CD4-positive, CD25-positive, alpha-beta regulatory T cell (primary cell): ENCODE measurements around the gene FGF9. TPM values are rescaled to one million over a fixed set of nuclear protein-coding genes. Genes with fewer than 3 reads are reported as not detected.

Source experiments
- ATAC-seq, 2 donors: fragments of 150-1000 bp; cut with Tn5 transposase; one replicate each; pipeline ENCODE4 v1.10.0; 2021; ENCODE audit warnings: low read depth in 2 of 2, moderate number of reproducible peaks in 2 of 2, moderate library complexity in 1 of 2
- DNase-seq, 3 donors: peaks; one replicate each; pipeline versions ENCODE4 v3.0.0 to v3.0.0-alpha.2; 2012 to 2022; ENCODE audit warnings: mixed read lengths in 1 of 3
- H3K27ac ChIP-seq: one replicate; pipeline ENCODE4 v1.7.0; 2013; ENCODE audit warnings: mild to moderate bottlenecking, low read length; ENCODE audit not compliant: insufficient read depth, poor library complexity, severe bottlenecking
- H3K27me3 ChIP-seq: one replicate; pipeline ENCODE4 v1.7.0; 2013; ENCODE audit warnings: low read length; ENCODE audit not compliant: control insufficient read depth, insufficient read depth
- H3K36me3 ChIP-seq: one replicate; pipeline ENCODE4 v1.7.0; 2013; ENCODE audit warnings: mild to moderate bottlenecking, low read length, moderate library complexity; ENCODE audit not compliant: control insufficient read depth, insufficient read depth
- H3K4me1 ChIP-seq: 2 replicates; pipeline ENCODE4 v1.7.0; 2013; ENCODE audit warnings: mild to moderate bottlenecking, low read length; ENCODE audit not compliant: insufficient read depth, control insufficient read depth, poor library complexity, severe bottlenecking
- H3K4me3 ChIP-seq: one replicate; pipeline ENCODE4 v1.7.0; 2013; ENCODE audit warnings: low read depth, mild to moderate bottlenecking, low read length, moderate library complexity
- H3K9me3 ChIP-seq, 2 experiments: 1 replicate in 1 of 2; 2 replicates in 1 of 2; pipeline ENCODE4 v1.7.0; 2013; ENCODE audit warnings: low read length in 2 of 2, mild to moderate bottlenecking in 1 of 2, moderate library complexity in 1 of 2; ENCODE audit not compliant: control insufficient read depth in 2 of 2
- H3K27ac Mint-ChIP-seq, 3 donors: one replicate each; pipeline ENCODE4 v1.8.0; 2020 to 2022; ENCODE audit warnings: mild to moderate bottlenecking in 3 of 3, mixed read lengths in 3 of 3, moderate library complexity in 2 of 3
- H3K27me3 Mint-ChIP-seq: one replicate; pipeline ENCODE4 v1.8.0; 2022; ENCODE audit warnings: mild to moderate bottlenecking, mixed read lengths
- H3K36me3 Mint-ChIP-seq: one replicate; pipeline ENCODE4 v1.8.0; 2020; ENCODE audit warnings: mixed read lengths
- H3K4me1 Mint-ChIP-seq, 4 donors: one replicate each; pipeline ENCODE4 v1.8.0; 2020 to 2022; ENCODE audit warnings: mixed read lengths in 4 of 4, mild to moderate bottlenecking in 1 of 4
- H3K4me3 Mint-ChIP-seq, 4 donors: one replicate each; pipeline ENCODE4 v1.8.0; 2020 to 2022; ENCODE audit warnings: mild to moderate bottlenecking in 4 of 4, mixed read lengths in 4 of 4, moderate library complexity in 3 of 4
- H3K9me3 Mint-ChIP-seq, 7 donors: one replicate each; pipeline ENCODE4 v1.8.0; 2020 to 2022; ENCODE audit warnings: mixed read lengths in 7 of 7, mild to moderate bottlenecking in 3 of 7, moderate library complexity in 2 of 7
- polyA plus RNA-seq, 4 donors: library from polyadenylated mRNA; unstranded; fragments of 300-500 nt; fragmentation: Illumina TruSeq; gene quantifications; one replicate each; pipeline ENCODE4 v1.2.3, GENCODE V29; 2021
- total RNA-seq: library from RNA; stranded (reverse); gene quantifications from one replicate; pipeline ENCODE4 v1.2.3, GENCODE V29; 2022

The FGF9 gene
- total and polyA plus RNA-seq, 5 donors from 2014 or later = 0.35 to 2.3 (median 1.00) TPM; not detected in 1

DNA sequence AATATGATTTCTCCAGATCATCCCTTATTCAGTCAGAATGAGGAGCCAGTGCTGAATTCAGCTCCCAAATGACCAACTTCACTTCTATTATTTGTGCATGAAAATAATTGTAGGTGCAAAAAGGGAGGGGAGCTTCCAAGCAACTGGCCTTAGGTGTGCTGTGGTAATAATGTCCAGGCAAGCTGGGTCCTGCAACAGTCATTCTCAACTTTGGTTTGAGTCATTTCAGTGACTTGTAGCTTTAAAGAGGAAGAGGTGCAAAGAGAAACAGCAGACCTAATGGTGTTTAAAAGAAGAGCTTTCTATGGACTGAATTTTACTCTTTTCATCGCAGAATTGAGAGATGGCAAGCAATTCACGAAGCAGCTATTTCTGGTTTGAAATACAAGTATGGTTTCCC, 29.2 kb upstream of the FGF9 start:
- Histone ChIP-seq H3K4me1 (no peaks in the 10 kb centered on the region), H3K36me3 (no peaks in the 10 kb centered on the region), H3K27me3 (no peaks in the 10 kb centered on the region), H3K27ac (no peak overlapping the region), H3K9me3 (no peaks in the 10 kb centered on the region), H3K4me3 (no peak overlapping the region)
- ATAC-seq (no peak), DNase-seq (no peak)
- Mint-ChIP-seq H3K9me3 (no peaks in the 10 kb centered on the region), H3K27ac (no peak overlapping the region), H3K4me3 (no peak overlapping the region), H3K4me1 (peaks cover 0 to 7% (median 6%) of the 10 kb centered on the region in 4 donors), H3K27me3 (peaks cover 19% of the 10 kb centered on the region), H3K36me3 (no peaks in the 10 kb centered on the region)

DNA sequence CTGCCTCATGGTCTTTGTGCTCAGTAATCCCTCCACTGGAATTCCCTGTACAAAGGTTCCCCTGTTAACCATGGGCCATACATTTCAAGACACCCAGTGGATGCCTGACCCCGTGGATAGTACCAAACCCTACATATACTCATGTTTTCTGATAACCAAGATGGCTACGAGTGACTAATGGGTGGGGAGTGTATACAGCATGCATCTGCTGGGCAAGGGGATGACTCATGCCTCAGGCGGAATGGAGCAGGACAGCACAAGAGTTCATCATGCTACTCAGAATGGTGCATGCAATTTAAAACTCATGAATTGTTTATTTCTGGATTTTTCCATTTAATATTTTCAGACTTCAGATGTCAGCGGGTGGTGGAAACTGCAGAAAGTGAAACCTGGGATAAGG, 13.3 kb upstream of the FGF9 start:
- Mint-ChIP-seq H3K36me3 (no peaks in the 10 kb centered on the region), H3K27me3 (peaks cover 35% of the 10 kb centered on the region), H3K27ac (no peak overlapping the region), H3K9me3 (peaks cover 0 to 9% (median 3%) of the 10 kb centered on the region in 7 donors), H3K4me3 (no peak overlapping the region), H3K4me1 (no peaks in the 10 kb centered on the region)
- Histone ChIP-seq H3K4me1 (no peaks in the 10 kb centered on the region), H3K4me3 (no peak overlapping the region), H3K36me3 (no peaks in the 10 kb centered on the region), H3K9me3 (peaks cover 0 to 8% of the 10 kb centered on the region in 2 experiments), H3K27me3 (peaks cover 23% of the 10 kb centered on the region), H3K27ac (no peak overlapping the region)
- no peak for DNase-seq
- ATAC-seq = no peak

DNA sequence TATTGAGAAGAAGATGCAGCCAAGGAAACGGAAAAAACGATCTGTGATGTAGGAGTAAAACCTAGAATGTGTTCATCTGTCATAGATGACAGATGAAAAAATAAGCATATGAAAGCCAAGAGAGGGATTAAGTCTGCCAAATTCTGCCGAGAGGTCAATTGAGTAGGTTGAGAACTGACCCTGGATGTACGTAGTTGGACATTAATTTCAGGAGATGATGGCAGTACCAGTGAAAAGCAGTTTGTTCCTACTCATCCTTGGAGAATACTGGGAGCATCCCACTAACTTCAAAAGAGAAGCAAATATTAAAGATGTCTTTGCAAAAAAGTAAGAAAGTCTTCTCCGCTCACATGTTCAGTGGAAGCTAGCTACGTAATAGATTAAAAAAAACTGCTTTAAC, 11.8 kb upstream of the FGF9 start:
- Histone ChIP-seq H3K27me3 (peaks cover 23% of the 10 kb centered on the region), H3K27ac (no peak overlapping the region), H3K36me3 (no peaks in the 10 kb centered on the region), H3K4me1 (no peaks in the 10 kb centered on the region), H3K9me3 (peaks cover 0 to 8% of the 10 kb centered on the region in 2 experiments), H3K4me3 (no peak overlapping the region)
- H3K4me3 Mint-ChIP-seq = no peak overlapping the region
- H3K36me3 Mint-ChIP-seq = no peaks in the 10 kb centered on the region
- peaks cover 26% of the 10 kb centered on the region for H3K27me3 Mint-ChIP-seq
- peaks cover 0 to 9% (median 3%) of the 10 kb centered on the region in 7 donors for H3K9me3 Mint-ChIP-seq
- DNase-seq (no peak), ATAC-seq (no peak)
- H3K27ac Mint-ChIP-seq = no peak overlapping the region
- H3K4me1 Mint-ChIP-seq = no peaks in the 10 kb centered on the region

DNA sequence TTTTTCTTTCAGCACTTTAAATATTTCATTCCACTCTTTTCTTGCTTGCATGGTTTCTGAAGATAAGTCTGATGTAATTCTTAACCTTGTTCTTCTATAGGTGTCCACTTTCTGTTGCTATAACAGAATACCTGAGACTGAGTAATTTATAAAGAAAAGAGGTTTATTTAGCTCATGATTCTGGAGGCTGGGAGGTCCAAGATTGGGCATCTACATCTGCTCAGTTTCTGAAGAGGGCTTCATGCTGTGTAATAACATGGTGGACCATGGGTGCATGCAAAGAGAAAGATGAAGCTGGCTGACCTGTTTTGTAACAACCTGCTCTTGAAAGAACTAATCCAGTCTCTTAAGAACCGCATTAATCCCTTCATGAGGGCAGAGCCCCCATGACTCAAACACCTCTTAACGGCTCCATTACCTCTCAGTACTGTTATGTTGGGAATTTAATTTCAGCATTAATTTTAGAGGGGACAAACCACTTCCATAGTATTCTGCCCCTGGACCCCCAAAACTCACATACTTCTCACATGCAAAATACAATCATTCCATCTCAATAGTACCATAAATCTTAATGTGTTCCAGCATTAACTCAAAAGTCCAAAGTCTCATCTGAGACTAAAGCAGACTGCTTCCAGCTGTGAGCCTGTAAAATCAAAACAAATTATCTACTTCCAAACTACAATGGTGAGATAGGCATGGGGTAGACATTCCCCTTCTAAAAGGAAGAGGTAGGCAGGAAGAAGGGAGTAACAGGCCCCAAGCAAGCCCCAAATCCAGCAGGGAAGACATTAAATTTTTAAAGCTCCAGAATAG, 9.6 kb upstream of the FGF9 start:
- ATAC-seq = no peak
- Histone ChIP-seq H3K27me3 (peaks cover 22% of the 10 kb centered on the region), H3K4me1 (no peaks in the 10 kb centered on the region), H3K27ac (no peak overlapping the region), H3K9me3 (peaks cover 0 to 5% of the 10 kb centered on the region in 2 experiments), H3K4me3 (no peak overlapping the region), H3K36me3 (no peaks in the 10 kb centered on the region)
- peaks cover 0 to 5% (median 3%) of the 10 kb centered on the region in 7 donors for H3K9me3 Mint-ChIP-seq
- peaks cover 17% of the 10 kb centered on the region for H3K27me3 Mint-ChIP-seq
- no peak for DNase-seq
- no peaks in the 10 kb centered on the region for H3K4me1 Mint-ChIP-seq
- no peak overlapping the region for H3K4me3 Mint-ChIP-seq
- H3K36me3 Mint-ChIP-seq = no peaks in the 10 kb centered on the region
- no peak overlapping the region for H3K27ac Mint-ChIP-seq

DNA sequence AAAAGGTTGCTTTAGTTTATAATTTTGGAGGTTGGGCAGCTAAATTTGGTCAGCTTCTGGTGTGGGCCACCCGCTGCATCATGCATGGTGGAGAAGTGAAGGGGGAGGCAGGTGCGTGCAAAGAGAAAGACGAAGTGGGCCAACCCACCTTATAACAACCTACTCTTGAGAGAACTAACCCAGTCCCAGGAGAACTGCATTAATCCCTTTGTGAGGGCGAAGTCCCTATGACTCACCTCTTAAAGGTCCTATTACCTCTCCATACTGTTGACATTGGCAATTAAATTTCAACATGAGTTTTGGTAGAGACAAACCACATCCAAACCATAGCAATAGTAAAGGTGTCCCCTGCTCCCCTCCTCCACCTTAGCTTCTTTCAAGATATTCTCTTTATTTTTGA, 7.7 kb upstream of the FGF9 start:
- H3K36me3 ChIP-seq = no peaks in the 10 kb centered on the region
- Mint-ChIP-seq H3K27me3 (peaks cover 30% of the 10 kb centered on the region), H3K36me3 (no peaks in the 10 kb centered on the region), H3K9me3 (peaks cover 0 to 5% (median 1%) of the 10 kb centered on the region in 7 donors), H3K4me1 (peaks cover 0 to 4% (median 2%) of the 10 kb centered on the region in 4 donors), H3K27ac (no peak overlapping the region), H3K4me3 (no peak overlapping the region)
- H3K27ac ChIP-seq = no peak overlapping the region
- H3K4me3 ChIP-seq = no peak overlapping the region
- ATAC-seq (no peak), DNase-seq (no peak)
- H3K9me3 ChIP-seq = peaks cover 0 to 5% of the 10 kb centered on the region in 2 experiments
- H3K4me1 ChIP-seq = no peaks in the 10 kb centered on the region
- H3K27me3 ChIP-seq = peaks cover 17% of the 10 kb centered on the region

DNA sequence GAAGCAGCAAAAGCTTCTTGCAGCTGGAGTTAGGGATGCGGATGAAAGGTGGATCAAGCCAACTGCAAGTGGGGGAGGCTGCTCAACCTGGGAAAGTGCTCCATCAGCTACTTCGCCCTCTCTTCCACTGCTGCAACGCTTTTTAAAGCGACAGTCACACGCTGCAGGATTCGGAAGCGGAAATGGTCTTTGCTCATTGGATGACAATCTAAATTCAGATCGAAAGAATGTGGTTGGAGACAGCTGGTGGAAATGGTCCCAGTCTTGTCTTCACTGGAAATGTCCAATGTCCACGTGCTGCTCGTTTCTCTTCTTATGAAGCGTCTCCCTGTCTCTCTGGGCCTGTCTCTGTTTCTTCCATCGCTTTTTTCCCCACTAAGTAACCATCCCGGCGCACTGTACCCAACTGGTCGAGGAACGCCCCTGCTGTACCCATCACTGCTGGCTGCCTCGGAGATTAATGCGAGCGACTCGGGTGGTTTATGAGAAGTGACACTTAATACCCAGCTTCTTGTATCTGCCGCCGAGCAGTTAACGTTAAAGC, 2.1 kb upstream of the FGF9 start:
- Histone ChIP-seq H3K36me3 (no peaks in the 10 kb centered on the region), H3K4me3 (peak overlapping the region; percentile 70), H3K4me1 (peaks cover 45% of the 10 kb centered on the region), H3K9me3 (no peaks in the 10 kb centered on the region), H3K27me3 (peaks cover 14% of the 10 kb centered on the region), H3K27ac (no peak overlapping the region)
- Mint-ChIP-seq H3K9me3 (peaks cover 0 to 5% (median 0%) of the 10 kb centered on the region in 7 donors), H3K27ac (peak overlapping the region in 2 of 3 donors; percentile 82 to 91), H3K36me3 (no peaks in the 10 kb centered on the region), H3K27me3 (peaks cover 65% of the 10 kb centered on the region), H3K4me3 (peak overlapping the region; percentile 85 to 91 (median 90)), H3K4me1 (peaks cover 23 to 43% (median 28%) of the 10 kb centered on the region in 4 donors)
- DNase-seq (peak in 1 of 3 donors; percentile 20), ATAC-seq (no peak)

- DNase-seq = peak; percentile 29 to 61 (median 54)
These were observed 629 bp upstream of the FGF9 start for GRCh38 chr13:21670006-21670882.

More at GRCh38 chr13:21670006-21670882, 629 bp upstream of the FGF9 start:
- peaks cover 23 to 47% (median 31%) of the 10 kb centered on the region in 4 donors for H3K4me1 Mint-ChIP-seq
- H3K4me1 ChIP-seq = peaks cover 57% of the 10 kb centered on the region
- H3K9me3 Mint-ChIP-seq = peaks cover 0 to 5% (median 0%) of the 10 kb centered on the region in 7 donors
- no peaks in the 10 kb centered on the region for H3K36me3 Mint-ChIP-seq
- peaks cover 70% of the 10 kb centered on the region for H3K27me3 Mint-ChIP-seq
- H3K36me3 ChIP-seq = no peaks in the 10 kb centered on the region
- peak overlapping the region; percentile 88 for H3K4me3 ChIP-seq
- no peaks in the 10 kb centered on the region for H3K9me3 ChIP-seq
- peak overlapping the region; percentile 85 to 99 (median 92) for H3K4me3 Mint-ChIP-seq
- H3K27ac ChIP-seq = no peak overlapping the region
- H3K27ac Mint-ChIP-seq = peak overlapping the region; percentile 38 to 75 (median 56)
- peaks cover 10% of the 10 kb centered on the region for H3K27me3 ChIP-seq
- peak; percentile 4 to 11 for ATAC-seq
